Astrocyte of the spinal cord (primary cell): Measurements from ENCODE around the gene GRIA4.
A peak's percentile ranks its signal among the peaks of the same experiment; 100 is the strongest.

Experiments
- DNase-seq: peaks from one replicate; pipeline ENCODE4 v3.0.0; 2011; ENCODE audit warnings: low read depth, low spot score
- H3K4me3 ChIP-seq: 2 replicates; pipeline ENCODE4 v1.5.1; 2011; ENCODE audit warnings: low read depth, mild to moderate bottlenecking, low read length, moderate library complexity
- in situ Hi-C: cut with HindIII; loops from 2 replicates; pipeline ENCODE4 v1.10.0; 2017; ENCODE audit warnings: low sequenced_read_pairs
- TF ChIP-seq, protein P1 (sequence below): IDR thresholded peaks from 2 replicates; pipeline ENCODE4 v1.5.1; 2012; ENCODE audit warnings: low read depth, mild to moderate bottlenecking, low read length, inconsistent platforms

GRIA4 gene

DNA sequence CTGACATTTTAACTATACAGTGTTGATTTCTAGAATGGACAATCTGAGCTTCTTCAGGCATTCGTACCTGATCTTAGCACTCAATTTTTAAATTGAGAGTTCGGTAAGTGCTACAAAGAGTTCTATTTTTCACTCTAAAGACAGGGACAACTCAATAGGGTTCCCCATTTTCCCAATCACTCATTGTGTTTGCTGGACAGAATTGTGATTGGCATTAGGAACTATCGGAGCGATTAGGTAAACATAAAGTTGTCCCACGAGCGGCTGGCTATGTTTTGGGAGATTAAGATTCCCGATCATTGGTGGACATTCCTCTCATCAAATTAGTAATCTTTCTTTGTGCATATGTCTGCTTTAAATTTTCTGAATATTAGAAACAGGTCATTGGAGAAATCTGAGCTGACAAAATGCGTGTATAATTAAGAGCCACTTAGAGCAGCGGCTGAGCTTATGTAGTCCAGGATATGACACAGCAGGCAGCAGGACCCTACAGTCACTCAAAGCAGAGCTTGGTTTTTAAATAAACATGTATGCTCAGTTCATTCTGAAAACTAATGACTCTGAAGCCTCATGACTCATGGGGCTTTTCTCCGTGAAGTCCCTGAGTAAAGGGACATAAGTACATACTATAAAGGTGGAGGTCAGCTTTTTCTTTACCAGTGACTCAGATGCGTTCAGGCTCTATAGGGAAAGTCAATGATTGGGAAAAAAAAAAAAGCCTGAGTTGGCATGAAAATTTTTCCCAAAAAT is 109.4 kb downstream of the GRIA4 start:
- DNase-seq, result peak; percentile 87
- in situ Hi-C loops, result no loop called here
- H3K4me3 ChIP-seq, result no peak overlapping the region

GRCh38 chr11:105720096-105720495 is 110.2 kb downstream of the GRIA4 start:
- in situ Hi-C loops, result no loop called here

More for the DNA sequence above, 109.4 kb downstream of the GRIA4 start:
- TF ChIP-seq, protein P1, sequence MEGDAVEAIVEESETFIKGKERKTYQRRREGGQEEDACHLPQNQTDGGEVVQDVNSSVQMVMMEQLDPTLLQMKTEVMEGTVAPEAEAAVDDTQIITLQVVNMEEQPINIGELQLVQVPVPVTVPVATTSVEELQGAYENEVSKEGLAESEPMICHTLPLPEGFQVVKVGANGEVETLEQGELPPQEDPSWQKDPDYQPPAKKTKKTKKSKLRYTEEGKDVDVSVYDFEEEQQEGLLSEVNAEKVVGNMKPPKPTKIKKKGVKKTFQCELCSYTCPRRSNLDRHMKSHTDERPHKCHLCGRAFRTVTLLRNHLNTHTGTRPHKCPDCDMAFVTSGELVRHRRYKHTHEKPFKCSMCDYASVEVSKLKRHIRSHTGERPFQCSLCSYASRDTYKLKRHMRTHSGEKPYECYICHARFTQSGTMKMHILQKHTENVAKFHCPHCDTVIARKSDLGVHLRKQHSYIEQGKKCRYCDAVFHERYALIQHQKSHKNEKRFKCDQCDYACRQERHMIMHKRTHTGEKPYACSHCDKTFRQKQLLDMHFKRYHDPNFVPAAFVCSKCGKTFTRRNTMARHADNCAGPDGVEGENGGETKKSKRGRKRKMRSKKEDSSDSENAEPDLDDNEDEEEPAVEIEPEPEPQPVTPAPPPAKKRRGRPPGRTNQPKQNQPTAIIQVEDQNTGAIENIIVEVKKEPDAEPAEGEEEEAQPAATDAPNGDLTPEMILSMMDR, result no peak

GRCh38 chr11:105723269-105723668 is 113.4 kb downstream of the GRIA4 start:
- DNase-seq, result no peak
- H3K4me3 ChIP-seq, result no peak overlapping the region
- in situ Hi-C loops, result no loop called here
- TF ChIP-seq, protein P1, result no peak

More at GRCh38 chr11:105720096-105720495, 110.2 kb downstream of the GRIA4 start:
- TF ChIP-seq, protein P1, result no peak
- H3K4me3 ChIP-seq, result no peak overlapping the region
- DNase-seq, result no peak

- no peak for DNase-seq
- in situ Hi-C loops, result no loop called here
- H3K4me3 ChIP-seq, result no peak overlapping the region
- TF ChIP-seq, protein P1, result no peak
These were observed 122.7 kb downstream of the GRIA4 start for GRCh38 chr11:105732611-105733010.

DNA sequence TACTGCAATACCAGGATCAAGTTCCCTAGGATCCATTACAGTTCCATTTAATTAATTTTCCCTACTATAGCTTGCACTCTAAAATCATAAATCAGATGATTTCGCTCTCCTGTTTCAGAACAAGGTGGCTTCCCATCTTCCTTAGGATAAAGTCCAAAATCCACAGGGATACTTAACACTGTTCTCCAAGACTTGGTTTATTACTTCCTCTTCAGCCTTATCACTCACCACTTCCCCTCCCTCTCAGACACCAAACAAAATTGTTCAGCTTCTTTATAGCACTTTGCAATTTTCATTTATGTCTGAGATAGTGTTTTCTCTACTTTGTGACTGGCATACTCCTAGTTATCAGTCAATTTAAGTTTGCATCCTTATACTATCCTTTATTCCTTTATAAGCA is 124.6 kb downstream of the GRIA4 start:
- H3K4me3 ChIP-seq, result no peak overlapping the region
- in situ Hi-C loops, result no loop called here
- DNase-seq, result no peak
- TF ChIP-seq, protein P1, result no peak

DNA sequence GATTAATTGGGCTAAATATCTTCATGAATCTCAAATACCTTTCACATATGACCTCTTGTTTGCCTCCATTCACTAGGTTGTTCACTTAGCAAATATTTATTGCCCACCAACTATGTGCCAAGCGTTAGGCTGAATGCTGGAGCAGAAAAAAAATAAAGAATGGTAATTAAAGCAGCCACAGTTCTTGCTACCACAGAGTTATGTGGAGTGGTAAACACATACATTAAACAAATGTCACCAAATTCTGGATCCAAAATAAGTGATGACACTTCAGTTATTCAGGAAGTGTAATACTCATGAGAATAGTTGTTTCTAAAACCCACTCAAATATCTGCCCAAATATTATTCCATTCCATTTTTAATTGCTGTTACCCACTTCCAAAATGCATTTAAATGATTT is 128.4 kb downstream of the GRIA4 start:
- TF ChIP-seq, protein P1, result no peak
- no peak for DNase-seq
- in situ Hi-C loops, result no loop called here
- H3K4me3 ChIP-seq, result no peak overlapping the region
